ENCODE data around the gene NOTCH1.

DNA sequence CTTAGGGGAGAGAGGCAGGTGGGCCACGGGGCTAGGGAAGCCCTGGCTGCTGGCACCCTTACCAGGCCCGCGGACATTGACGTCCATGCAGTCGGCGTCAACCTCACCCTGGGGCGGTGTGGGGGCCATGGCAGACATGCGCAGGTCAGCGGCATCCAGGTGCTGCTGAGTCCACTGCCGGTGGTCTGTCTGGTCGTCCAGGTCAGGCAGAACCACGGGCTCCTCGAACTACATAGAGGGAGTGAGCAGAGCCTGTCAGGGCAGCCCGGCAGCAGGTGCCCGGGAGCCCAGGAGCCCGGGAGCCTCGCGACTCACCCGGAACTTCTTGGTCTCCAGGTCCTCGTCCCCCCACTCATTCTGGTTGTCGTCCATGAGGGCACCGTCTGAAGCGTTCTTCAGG lies 44.2 kb downstream of the NOTCH1 start:
- TF ChIP-seq YY1 (IDR thresholded peaks at IDR 0.05; ENCODE audit: low read depth, low read length) (no peak), EP300 (IDR thresholded peaks at IDR 0.05; ENCODE audit: borderline replicate concordance in 1 of 2, low read depth in 2 of 2, low read length in 2 of 2) (no peak), SIN3A (conservative IDR thresholded peaks at IDR 0.05 in 1 of 2, IDR thresholded peaks at IDR 0.05 in 1 of 2; ENCODE audit: low read depth in 1 of 2, low read length in 2 of 2) (no peak), POLR2A (IDR thresholded peaks at IDR 0.05; ENCODE audit: control extremely low read depth in 1 of 2, low read depth in 2 of 2, low read length in 2 of 2) (no peak)
- TF ChIP-seq, protein P1, sequence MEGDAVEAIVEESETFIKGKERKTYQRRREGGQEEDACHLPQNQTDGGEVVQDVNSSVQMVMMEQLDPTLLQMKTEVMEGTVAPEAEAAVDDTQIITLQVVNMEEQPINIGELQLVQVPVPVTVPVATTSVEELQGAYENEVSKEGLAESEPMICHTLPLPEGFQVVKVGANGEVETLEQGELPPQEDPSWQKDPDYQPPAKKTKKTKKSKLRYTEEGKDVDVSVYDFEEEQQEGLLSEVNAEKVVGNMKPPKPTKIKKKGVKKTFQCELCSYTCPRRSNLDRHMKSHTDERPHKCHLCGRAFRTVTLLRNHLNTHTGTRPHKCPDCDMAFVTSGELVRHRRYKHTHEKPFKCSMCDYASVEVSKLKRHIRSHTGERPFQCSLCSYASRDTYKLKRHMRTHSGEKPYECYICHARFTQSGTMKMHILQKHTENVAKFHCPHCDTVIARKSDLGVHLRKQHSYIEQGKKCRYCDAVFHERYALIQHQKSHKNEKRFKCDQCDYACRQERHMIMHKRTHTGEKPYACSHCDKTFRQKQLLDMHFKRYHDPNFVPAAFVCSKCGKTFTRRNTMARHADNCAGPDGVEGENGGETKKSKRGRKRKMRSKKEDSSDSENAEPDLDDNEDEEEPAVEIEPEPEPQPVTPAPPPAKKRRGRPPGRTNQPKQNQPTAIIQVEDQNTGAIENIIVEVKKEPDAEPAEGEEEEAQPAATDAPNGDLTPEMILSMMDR (IDR thresholded peaks at IDR 0.05; ENCODE audit: control extremely low read depth in 1 of 3, insufficient read depth in 1 of 3, low read depth in 1 of 3, low read length in 3 of 3), result no peak
